Central memory CD8-positive, alpha-beta T cell (primary cell): ENCODE measurements around the gene SYCE3.

Experiments used
- ATAC-seq: fragments of 150-1000 bp; cut with Tn5 transposase; replicated peaks from 2 replicates; pipeline ENCODE4 v1.10.0; 2022; ENCODE audit warnings: mild to moderate bottlenecking, moderate FRiP score, moderate number of reproducible peaks; ENCODE audit not compliant: poor library complexity, severe bottlenecking; ENCODE audit errors: extremely low read depth
- DNase-seq, 2 donors: peaks; one replicate each; pipeline ENCODE4 v3.0.0; 2021; ENCODE audit warnings: low spot score in 2 of 2
- H3K27ac Mint-ChIP-seq: one replicate; pipeline ENCODE4 v1.8.0; 2022; ENCODE audit warnings: low read depth, mild to moderate bottlenecking, moderate library complexity, mixed read lengths
- H3K27me3 Mint-ChIP-seq: one replicate; pipeline ENCODE4 v1.8.0; 2022; ENCODE audit warnings: mixed read lengths
- H3K36me3 Mint-ChIP-seq: one replicate; pipeline ENCODE4 v1.8.0; 2022; ENCODE audit warnings: mild to moderate bottlenecking, moderate library complexity, mixed read lengths; ENCODE audit not compliant: insufficient read depth
- H3K4me1 Mint-ChIP-seq: one replicate; pipeline ENCODE4 v1.8.0; 2022; ENCODE audit warnings: mixed read lengths
- H3K4me3 Mint-ChIP-seq: one replicate; pipeline ENCODE4 v1.8.0; 2022; ENCODE audit warnings: mild to moderate bottlenecking, moderate library complexity, mixed read lengths
- H3K9me3 Mint-ChIP-seq: one replicate; pipeline ENCODE4 v1.8.0; 2022; ENCODE audit warnings: mixed read lengths

Gene SYCE3

DNA sequence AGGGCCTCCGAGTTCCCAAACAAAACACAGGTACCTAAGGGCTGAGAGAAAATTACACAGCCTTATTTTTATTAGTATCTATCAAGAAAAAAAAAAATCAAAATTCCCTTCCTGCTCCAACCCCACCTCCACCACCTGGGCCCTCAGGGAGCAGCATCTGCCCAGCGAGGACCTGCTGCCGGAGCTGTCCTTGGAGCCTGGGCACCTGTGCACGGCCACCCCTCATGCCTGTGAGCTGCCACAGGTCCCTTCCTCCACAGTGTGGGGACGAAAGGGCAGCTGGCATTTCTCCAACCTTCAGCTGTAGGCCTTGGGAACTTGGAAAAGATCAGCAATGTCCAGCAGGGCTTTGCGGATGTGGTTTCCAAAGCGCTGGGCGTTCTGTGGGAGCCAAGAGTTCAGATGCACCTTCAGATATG is 6.3 kb upstream of the SYCE3 start:
- peaks cover 6% of the 10 kb centered on the region for H3K36me3 Mint-ChIP-seq
- no peaks in the 10 kb centered on the region for H3K9me3 Mint-ChIP-seq
- no peaks in the 10 kb centered on the region for H3K4me1 Mint-ChIP-seq
- ATAC-seq (no peak), DNase-seq (no peak)
- no peak overlapping the region for H3K4me3 Mint-ChIP-seq
- no peak overlapping the region for H3K27ac Mint-ChIP-seq
- H3K27me3 Mint-ChIP-seq: no peaks in the 10 kb centered on the region

DNA sequence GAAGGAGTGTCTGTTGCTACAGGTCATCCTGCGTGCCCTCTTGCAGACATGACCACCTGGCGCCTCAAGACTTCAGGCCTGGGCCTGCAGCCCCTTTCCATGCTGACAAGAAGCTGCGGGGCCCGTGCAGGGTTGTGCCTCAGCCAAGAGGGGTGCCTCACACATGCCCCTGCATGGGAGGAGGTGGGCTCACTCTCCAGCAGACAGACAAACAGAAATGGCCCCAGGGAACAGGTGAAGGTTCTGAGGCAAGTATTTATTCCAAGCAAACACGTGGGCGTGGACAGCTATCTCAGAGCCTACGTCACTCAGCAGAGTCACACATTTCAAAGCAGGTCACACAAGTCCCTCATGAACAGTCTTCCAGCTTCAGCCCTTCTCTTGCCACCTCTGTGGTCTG is 5.9 kb upstream of the SYCE3 start:
- Mint-ChIP-seq H3K4me3 (no peak overlapping the region), H3K9me3 (no peaks in the 10 kb centered on the region), H3K4me1 (peaks cover under 1% of the 10 kb centered on the region), H3K36me3 (peaks cover 6% of the 10 kb centered on the region), H3K27me3 (no peaks in the 10 kb centered on the region), H3K27ac (no peak overlapping the region)
- no peak for DNase-seq
- no peak for ATAC-seq

DNA sequence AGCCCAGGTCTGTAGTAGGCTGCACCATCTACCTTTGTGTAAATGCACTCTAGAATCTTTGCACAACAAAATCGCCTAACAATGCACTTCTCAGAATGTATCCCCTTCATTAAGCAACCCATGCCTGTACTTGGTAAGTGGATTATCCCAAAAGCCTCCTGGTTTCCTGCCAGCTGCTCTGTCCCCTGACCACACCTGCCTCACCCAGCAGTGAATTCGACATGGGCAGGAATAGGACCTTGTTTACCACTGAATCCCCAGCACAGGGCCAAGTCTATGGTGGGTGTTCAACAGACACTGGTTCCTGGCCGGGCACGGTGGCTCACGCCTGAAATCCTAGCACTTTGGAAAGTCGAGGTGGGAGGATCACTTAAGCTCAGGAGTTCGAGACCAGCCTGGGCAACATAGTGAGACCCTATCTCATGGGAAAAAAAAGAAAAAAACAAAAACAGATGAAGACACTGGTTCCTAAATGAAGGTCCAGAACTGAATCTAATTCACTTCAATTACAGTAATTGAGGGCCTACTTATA is 5.1 kb upstream of the SYCE3 start:
- H3K27me3 Mint-ChIP-seq: no peaks in the 10 kb centered on the region
- peaks cover 9% of the 10 kb centered on the region for H3K4me1 Mint-ChIP-seq
- H3K36me3 Mint-ChIP-seq: peaks cover 7% of the 10 kb centered on the region
- no peak overlapping the region for H3K27ac Mint-ChIP-seq
- no peaks in the 10 kb centered on the region for H3K9me3 Mint-ChIP-seq
- H3K4me3 Mint-ChIP-seq: no peak overlapping the region
- DNase-seq (no peak), ATAC-seq (no peak)

DNA sequence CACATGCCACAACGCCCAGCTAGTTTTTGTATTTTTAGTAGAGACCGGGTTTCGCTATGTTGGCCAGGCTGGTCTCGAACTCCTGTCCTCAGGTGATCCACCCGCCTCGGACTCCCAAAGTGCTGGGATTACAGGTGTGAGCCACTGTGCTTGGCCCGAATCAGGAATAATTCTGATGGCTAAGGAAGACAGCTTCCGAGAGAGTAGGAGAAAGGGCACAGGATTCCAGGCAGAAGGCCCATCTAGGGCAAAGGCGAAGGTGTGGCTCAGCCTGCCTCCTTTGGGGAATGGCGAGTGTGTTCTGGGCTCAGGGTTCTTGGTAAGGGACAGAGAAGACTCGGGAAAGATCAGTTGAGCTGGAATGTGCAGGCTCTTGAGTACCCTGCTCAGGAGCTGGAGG is 1.6 kb upstream of the SYCE3 start:
- ATAC-seq (no peak), DNase-seq (no peak)
- no peak overlapping the region for H3K27ac Mint-ChIP-seq
- H3K36me3 Mint-ChIP-seq: peaks cover 4% of the 10 kb centered on the region
- no peaks in the 10 kb centered on the region for H3K27me3 Mint-ChIP-seq
- H3K4me1 Mint-ChIP-seq: peaks cover 24% of the 10 kb centered on the region
- no peaks in the 10 kb centered on the region for H3K9me3 Mint-ChIP-seq
- H3K4me3 Mint-ChIP-seq: no peak overlapping the region

DNA sequence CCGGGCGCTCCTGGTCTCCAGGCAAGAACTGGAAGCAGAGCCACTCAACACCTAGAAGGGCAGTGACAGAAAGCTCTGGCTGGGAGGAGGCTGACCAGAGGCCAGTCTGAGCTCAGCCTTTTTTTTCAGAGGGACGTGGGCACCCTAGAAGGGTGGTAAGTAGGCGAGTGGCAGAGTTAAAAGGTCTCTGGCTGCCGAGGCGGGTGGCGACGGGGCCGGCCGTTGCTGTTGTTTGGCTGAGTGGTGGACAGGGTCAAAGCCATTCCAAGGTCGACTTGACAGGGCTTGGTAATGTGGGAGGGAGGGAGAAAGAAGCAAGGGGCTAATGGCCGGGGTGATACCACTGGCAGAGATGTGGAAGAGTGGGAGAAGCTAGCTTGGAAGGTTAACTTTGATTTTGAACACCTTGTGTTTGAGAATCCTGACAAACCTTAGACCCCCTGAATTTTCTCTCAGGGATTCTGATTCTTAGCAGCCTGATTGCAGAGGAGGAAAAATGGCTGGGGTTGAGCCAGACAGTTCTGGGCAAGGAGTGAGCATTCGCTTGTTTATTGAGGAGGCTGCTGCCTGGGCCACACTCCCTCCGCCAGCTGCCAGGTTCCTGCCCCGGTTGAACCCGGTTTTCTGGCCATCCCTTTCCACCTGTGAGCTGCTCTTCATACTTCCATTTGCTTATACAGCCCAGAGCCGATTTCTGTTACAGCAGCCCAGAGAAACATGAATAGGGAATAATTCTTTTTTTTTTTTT is 868 bp upstream of the SYCE3 start:
- H3K9me3 Mint-ChIP-seq: no peaks in the 10 kb centered on the region
- peak overlapping the region; percentile 56 for H3K27ac Mint-ChIP-seq
- H3K4me3 Mint-ChIP-seq: peak overlapping the region; percentile 86
- peaks cover 4% of the 10 kb centered on the region for H3K36me3 Mint-ChIP-seq
- no peaks in the 10 kb centered on the region for H3K27me3 Mint-ChIP-seq
- ATAC-seq (no peak), DNase-seq (no peak)
- peaks cover 24% of the 10 kb centered on the region for H3K4me1 Mint-ChIP-seq

DNA sequence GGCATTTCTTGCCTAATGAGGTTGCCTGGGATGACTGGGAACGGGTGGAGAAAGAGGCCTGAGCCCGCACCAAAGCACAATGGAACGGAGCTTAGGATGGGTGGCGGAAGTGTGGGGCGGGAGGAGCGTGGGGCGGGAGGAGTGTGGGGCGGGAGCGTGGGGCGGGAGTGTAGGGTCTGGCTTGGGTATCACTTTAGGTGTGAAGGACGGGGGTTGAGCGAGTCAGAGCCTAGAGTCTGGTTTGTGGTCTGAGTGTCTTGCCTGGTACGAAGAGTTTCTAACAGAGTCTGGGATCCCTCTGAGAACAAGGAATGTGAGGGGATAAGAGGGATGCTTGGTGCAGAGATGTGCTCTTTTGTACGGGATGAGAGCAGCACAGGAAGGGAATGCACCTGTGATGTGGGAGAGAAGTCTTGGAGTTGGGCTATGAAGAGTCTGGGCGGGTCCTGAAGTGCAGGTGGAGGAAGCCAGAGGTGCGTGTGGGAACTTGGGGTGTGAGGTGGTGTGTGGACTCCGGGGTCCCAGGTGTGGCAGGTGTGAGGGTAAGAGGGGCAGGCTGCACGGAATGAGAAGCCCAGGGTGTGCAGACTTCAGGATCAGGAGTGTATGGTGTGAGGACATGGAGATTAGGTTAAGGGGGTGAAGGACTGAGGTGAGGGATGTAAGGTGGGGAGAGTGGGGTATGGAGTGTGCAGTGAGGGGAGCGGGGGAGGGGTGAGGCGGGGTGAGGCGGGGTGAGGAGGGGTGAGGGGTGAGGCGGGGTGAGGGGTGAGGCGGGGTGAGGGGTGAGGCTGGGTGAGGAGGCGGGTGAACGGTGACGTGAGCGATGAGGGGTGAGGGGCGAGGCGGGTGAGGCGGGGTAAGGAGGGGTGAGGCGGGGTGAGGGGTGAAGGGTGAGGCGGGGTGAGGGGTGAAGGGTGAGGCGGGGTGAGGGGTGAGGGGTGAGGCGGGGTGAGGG is 1.0 kb downstream of the SYCE3 start:
- DNase-seq: no peak
- H3K4me1 Mint-ChIP-seq: peaks cover 24% of the 10 kb centered on the region
- H3K36me3 Mint-ChIP-seq: peaks cover 3% of the 10 kb centered on the region
- peak; percentile 45 for ATAC-seq
- H3K9me3 Mint-ChIP-seq: no peaks in the 10 kb centered on the region
- H3K4me3 Mint-ChIP-seq: peak overlapping the region; percentile 68
- H3K27ac Mint-ChIP-seq: peak overlapping the region; percentile 93
- H3K27me3 Mint-ChIP-seq: no peaks in the 10 kb centered on the region

DNA sequence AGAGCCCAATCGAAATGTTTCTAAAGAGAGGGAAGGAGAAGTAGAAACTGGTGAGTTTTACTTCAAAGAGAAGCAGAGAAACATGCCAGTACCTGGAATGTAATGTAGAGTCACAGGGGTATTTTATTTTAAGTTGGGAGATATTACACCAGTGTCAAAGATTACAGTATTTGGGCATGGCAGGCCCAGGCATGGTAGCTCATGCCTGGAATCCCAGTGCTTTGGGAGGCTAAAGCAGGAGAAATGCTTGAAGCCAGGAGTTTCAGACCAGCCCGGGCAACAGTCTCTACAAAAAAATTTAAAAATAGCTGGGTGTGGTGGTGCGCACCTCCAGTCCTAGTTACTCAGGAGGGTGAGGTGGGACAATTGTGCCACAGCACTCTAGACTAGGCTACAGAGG is 2.7 kb downstream of the SYCE3 start:
- no peaks in the 10 kb centered on the region for H3K9me3 Mint-ChIP-seq
- no peaks in the 10 kb centered on the region for H3K27me3 Mint-ChIP-seq
- peaks cover 24% of the 10 kb centered on the region for H3K4me1 Mint-ChIP-seq
- H3K4me3 Mint-ChIP-seq: no peak overlapping the region
- H3K27ac Mint-ChIP-seq: no peak overlapping the region
- H3K36me3 Mint-ChIP-seq: peaks cover 6% of the 10 kb centered on the region
- ATAC-seq (no peak), DNase-seq (no peak)

DNA sequence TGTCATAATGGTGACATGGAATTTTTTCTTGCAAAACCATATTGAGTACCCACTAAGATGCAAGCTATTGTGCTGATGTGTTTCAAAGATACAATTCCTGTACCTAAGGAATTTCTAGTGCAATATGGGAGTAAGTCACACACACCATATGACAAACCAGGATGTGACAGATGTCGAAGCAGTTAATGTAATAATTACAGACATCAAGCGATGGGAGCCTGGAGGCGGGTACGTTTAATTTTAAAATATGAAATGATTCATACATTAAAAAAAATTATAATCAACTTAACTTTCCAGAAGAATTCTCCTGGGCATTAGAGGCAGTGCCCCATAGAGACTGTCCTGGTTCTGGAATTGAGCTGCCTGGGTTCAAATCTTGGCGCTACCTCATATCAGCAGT is 6.0 kb downstream of the SYCE3 start:
- Mint-ChIP-seq H3K36me3 (peaks cover 3% of the 10 kb centered on the region), H3K27me3 (no peaks in the 10 kb centered on the region), H3K4me3 (no peak overlapping the region), H3K27ac (no peak overlapping the region), H3K4me1 (peaks cover 10% of the 10 kb centered on the region), H3K9me3 (no peaks in the 10 kb centered on the region)
- no peak for DNase-seq
- ATAC-seq: no peak

DNA sequence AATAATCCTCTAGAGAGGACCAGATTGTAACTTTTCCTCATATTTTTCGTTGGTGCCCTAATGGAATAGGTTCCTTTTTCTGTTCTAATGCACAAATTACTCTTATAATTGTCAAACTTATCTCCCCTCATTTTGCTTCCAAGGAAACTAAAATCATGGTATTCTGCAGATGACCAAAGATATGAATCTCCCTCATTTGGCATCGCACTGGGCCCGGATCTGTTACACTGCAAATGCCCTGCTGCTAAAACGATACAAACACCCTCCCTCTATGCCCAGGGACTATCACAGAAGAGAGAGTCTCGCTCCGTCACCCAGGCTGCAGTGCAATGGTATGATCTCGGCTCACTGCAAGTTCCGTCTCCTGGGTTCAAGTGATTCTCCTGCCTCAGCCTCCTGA is 9.4 kb downstream of the SYCE3 start:
- ATAC-seq (no peak), DNase-seq (no peak)
- H3K27me3 Mint-ChIP-seq: no peaks in the 10 kb centered on the region
- H3K9me3 Mint-ChIP-seq: no peaks in the 10 kb centered on the region
- H3K4me3 Mint-ChIP-seq: no peak overlapping the region
- H3K4me1 Mint-ChIP-seq: peaks cover 18% of the 10 kb centered on the region
- H3K36me3 Mint-ChIP-seq: peaks cover 4% of the 10 kb centered on the region
- no peak overlapping the region for H3K27ac Mint-ChIP-seq

DNA sequence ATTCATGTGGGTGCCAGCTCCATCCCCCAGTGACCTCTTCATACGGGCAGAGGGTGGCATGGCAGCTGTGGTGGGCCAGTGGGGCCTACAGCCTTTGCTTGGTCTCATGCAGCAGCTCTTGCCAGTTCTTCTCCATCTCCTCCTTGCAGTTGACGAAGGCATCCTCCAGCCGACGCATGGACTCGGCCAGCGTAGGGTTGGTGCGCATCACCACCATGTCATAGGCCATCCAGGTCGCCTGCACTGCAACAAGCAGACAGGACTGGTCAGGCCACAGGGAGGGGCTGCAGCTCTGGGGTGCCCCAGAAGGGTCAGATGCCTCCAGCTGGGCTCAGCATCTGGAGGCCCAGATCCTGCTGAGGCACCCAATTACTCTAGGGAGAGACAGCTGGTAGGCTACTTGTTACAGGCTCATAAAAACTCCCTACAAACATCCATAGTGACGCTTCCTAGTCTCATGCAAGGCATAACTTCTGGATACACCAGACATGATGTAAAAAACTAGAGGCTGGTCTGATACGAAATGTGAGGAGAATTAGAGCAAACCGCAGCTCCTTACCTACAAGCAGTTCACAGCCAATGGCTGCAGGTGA is 11.5 kb downstream of the SYCE3 start:
- H3K4me3 Mint-ChIP-seq: peak overlapping the region; percentile 46
- no peaks in the 10 kb centered on the region for H3K27me3 Mint-ChIP-seq
- no peaks in the 10 kb centered on the region for H3K9me3 Mint-ChIP-seq
- peaks cover 4% of the 10 kb centered on the region for H3K36me3 Mint-ChIP-seq
- ATAC-seq: no peak
- peaks cover 18% of the 10 kb centered on the region for H3K4me1 Mint-ChIP-seq
- no peak overlapping the region for H3K27ac Mint-ChIP-seq
- no peak for DNase-seq

DNA sequence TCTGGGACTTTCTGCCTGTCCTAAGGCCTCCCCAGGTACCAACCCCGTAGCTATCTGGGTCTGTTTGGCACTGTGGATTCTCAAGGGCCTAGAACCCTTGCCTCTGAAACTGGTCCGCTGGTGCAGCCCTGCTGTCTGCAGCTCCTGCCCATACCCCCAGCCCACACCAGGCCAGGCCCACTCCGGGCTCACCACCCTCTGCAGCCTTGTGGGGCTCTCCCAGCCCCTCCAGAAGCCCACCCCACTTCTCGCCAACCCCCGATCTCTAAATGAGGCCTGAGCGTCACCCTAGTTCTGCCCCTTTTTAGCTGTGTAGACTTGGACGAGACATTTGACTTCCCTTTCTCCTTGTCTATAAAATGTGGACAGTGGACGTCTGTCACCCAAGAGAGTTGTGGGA is 12.3 kb downstream of the SYCE3 start:
- no peaks in the 10 kb centered on the region for H3K27me3 Mint-ChIP-seq
- H3K4me1 Mint-ChIP-seq: peaks cover 24% of the 10 kb centered on the region
- H3K9me3 Mint-ChIP-seq: no peaks in the 10 kb centered on the region
- DNase-seq (no peak), ATAC-seq (no peak)
- H3K27ac Mint-ChIP-seq: peak overlapping the region; percentile 91
- peaks cover 1% of the 10 kb centered on the region for H3K36me3 Mint-ChIP-seq
- peak overlapping the region; percentile 76 for H3K4me3 Mint-ChIP-seq

DNA sequence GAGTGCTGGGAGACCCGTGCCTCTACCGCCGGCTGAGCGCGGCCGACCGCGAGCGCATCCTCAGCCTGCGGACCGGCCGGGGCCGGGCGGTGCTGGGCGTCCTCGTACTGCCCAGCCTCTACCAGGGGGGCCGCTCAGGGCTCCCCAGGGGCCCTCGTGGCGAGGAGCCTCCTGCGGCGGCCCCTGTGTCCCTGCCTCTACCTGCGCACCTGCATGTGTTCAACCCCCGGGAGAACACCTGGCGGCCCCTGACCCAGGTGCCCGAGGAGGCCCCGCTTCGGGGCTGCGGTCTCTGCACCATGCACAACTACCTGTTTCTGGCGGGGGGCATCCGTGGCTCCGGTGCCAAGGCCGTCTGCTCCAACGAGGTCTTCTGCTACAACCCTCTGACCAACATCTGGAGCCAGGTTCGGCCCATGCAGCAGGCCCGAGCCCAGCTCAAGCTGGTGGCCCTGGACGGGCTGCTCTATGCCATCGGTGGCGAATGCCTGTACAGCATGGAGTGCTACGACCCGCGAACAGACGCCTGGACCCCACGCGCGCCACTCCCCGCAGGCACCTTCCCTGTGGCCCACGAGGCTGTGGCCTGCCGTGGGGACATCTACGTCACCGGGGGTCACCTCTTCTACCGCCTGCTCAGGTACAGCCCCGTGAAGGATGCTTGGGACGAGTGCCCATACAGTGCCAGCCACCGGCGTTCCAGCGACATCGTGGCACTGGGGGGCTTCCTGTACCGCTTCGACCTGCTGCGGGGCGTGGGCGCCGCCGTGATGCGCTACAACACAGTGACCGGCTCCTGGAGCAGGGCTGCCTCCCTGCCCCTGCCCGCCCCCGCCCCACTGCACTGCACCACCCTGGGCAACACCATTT is 13.6 kb downstream of the SYCE3 start:
- Mint-ChIP-seq H3K36me3 (peaks cover 1% of the 10 kb centered on the region), H3K27ac (peak overlapping the region; percentile 51), H3K9me3 (no peaks in the 10 kb centered on the region), H3K27me3 (no peaks in the 10 kb centered on the region), H3K4me3 (peak overlapping the region; percentile 76), H3K4me1 (peaks cover 35% of the 10 kb centered on the region)
- DNase-seq: no peak
- ATAC-seq: peak; percentile 1
